DMS79 treated with DMSO at 0.1 percent for 48 hours (cell line): Measurements from ENCODE around the gene RAB17.
"Not testable (repeated sequence)": the region's sequence is repeated elsewhere in the genome, so short reads cannot be mapped to it uniquely, and the experiment has no call there.

Experiments
- DNase-seq: peaks from one replicate; lab custom pipeline; 2025; lab: John Stamatoyannopoulos, UW

RAB17 gene

GRCh38 chr2:237598468-237599208 is 8.1 kb upstream of the RAB17 start:
- DNase-seq: no peak

- DNase-seq: no peak
Measured at GRCh38 chr2:237597196-237598145, 6.9 kb upstream of the RAB17 start.

- DNase-seq: no peak
Measured at GRCh38 chr2:237596520-237597195, 6.1 kb upstream of the RAB17 start.

- not testable (repeated sequence) for DNase-seq
Measured at GRCh38 chr2:237595829-237596519, 5.4 kb upstream of the RAB17 start.

- peak; percentile 10 for DNase-seq
Measured at GRCh38 chr2:237594514-237594871, 4.0 kb upstream of the RAB17 start.

- peak; percentile 4 for DNase-seq
Measured at GRCh38 chr2:237593596-237594320, 3.2 kb upstream of the RAB17 start.

GRCh38 chr2:237593036-237593435 is 2.5 kb upstream of the RAB17 start:
- DNase-seq: no peak

- DNase-seq: no peak
Measured at GRCh38 chr2:237592425-237592980, 2.0 kb upstream of the RAB17 start.

- peak; percentile 21 for DNase-seq
Measured at GRCh38 chr2:237591141-237591881, 777 bp upstream of the RAB17 start.

GRCh38 chr2:237588044-237588696 is 2.4 kb downstream of the RAB17 start:
- DNase-seq: no peak

GRCh38 chr2:237585590-237586221 is 4.8 kb downstream of the RAB17 start:
- DNase-seq: no peak

GRCh38 chr2:237583385-237584295 is 6.9 kb downstream of the RAB17 start:
- DNase-seq: no peak

- DNase-seq: peak; percentile 31
Measured at GRCh38 chr2:237581751-237582746, 8.5 kb downstream of the RAB17 start.

- no peak for DNase-seq
Measured at GRCh38 chr2:237581326-237581725, 9.2 kb downstream of the RAB17 start.

- DNase-seq: no peak
Measured at GRCh38 chr2:237577956-237578870, 12.3 kb downstream of the RAB17 start.

- no peak for DNase-seq
Measured at GRCh38 chr2:237577458-237577857, 13.1 kb downstream of the RAB17 start.
